GM21526 (cell line): Measurements from ENCODE around the gene CSNK2A2.
A peak's percentile ranks its signal among the peaks of the same experiment; 100 is the strongest.

Experiments used
- ATAC-seq: cut with Tn5 transposase; IDR thresholded peaks from one replicate; pipeline ENCODE4 v1.9.1; 2021; ENCODE audit warnings: moderate library complexity; ENCODE audit not compliant: unreplicated experiment, low FRiP score

CSNK2A2 gene

DNA sequence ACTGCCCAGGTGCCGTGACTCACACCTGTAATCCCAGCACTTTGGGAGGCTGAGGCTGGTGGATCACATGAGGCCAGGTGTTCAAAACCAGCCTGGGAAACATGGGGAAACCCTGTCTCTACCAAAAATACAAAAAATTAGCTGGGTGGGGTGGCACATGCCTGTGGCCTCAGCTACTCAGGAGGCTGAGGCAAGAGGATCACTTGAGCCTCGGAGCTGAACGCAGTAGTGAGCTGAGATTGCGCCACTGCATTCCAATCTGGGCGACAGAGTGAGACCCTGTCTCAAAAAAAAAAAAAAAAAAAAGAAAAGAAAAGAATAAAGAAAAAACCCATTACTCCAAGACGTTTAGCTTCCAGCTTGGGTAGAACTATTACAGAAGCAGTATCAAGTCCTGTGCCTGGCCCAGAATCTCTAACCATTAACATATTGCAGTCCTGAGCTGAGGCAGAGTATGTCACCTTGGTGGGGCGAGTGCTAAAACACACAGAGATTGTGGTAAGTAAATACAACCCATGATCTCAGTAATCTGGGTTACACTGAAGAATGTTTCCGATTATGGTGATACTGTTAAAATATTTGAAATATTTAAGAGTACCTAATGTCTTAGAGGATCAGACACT, 45.5 kb downstream of the CSNK2A2 start:
- no peak for ATAC-seq

DNA sequence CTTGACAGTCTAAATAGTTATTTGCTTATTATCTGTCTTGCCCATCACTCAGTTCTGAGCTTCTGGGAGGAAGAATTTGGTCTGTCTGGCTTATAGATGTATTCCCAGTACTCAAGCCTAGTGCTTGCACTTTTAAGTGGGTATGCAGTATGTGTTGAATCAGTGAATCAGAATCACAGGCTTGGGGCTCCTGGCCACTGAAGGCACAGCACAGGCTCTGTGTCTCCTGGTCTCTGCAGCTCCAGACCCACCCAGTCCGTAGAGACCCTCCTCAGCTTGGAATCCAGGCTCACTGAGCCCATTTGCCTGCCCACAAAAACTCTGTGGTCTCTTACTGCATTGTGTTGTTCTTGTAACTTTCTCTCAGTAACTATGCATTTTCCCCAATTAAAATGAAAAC, 49.4 kb downstream of the CSNK2A2 start:
- no peak for ATAC-seq

DNA sequence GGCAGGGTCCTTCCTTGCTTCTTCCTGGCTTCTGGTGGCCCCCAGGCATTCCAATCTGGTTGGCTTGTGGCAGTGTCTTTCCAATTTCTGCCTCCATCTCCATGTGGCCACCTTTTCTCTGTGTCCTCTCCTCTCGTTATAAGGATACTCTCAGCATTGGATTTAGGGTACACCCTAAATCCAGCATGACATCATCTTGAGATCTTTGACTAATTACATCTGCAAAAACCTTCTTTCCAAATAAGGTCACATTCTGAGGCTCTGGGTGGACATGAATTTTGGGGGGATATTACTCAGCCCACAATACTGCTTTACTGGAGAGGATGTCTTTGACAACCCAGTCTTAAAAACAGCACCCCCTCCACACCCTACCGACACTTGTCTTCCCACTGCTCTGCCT, 49.8 kb downstream of the CSNK2A2 start:
- no peak for ATAC-seq

DNA sequence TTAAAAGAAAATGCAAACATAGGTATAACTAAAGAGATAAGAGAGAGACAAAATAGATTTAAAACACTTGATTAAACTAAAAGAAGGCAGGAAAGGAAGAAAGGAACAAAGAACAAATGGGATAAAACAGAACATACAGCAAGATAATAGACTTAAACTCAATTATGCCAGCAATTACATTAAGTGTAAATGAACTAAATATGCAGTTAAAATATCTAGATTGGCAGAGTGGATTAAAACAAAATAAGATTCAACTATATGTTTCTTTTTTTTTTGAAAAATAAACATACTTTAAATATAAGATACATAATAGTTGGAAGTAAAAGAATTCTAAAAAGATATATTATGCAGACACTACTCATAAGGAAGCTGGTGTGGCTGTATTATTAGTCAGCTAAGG, 59.1 kb downstream of the CSNK2A2 start:
- no peak for ATAC-seq

DNA sequence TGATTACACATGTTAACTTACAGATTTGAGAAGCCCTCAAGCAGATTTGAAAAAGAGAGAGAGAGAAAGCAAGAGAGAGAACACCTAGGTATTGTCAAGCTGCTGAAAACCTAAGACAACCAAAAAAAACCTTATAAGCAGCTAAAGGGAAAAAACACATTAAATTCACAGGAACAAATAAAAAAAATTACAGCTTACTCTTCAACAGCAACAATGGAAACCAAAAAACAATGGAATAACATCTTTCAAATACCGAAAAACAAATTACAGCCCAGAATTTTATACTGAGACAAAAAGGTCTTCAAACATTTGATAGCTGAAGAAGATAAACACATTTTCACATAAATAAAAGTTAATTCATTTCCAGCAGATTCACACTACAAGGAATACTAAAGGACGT, 60.3 kb downstream of the CSNK2A2 start:
- no peak for ATAC-seq

DNA sequence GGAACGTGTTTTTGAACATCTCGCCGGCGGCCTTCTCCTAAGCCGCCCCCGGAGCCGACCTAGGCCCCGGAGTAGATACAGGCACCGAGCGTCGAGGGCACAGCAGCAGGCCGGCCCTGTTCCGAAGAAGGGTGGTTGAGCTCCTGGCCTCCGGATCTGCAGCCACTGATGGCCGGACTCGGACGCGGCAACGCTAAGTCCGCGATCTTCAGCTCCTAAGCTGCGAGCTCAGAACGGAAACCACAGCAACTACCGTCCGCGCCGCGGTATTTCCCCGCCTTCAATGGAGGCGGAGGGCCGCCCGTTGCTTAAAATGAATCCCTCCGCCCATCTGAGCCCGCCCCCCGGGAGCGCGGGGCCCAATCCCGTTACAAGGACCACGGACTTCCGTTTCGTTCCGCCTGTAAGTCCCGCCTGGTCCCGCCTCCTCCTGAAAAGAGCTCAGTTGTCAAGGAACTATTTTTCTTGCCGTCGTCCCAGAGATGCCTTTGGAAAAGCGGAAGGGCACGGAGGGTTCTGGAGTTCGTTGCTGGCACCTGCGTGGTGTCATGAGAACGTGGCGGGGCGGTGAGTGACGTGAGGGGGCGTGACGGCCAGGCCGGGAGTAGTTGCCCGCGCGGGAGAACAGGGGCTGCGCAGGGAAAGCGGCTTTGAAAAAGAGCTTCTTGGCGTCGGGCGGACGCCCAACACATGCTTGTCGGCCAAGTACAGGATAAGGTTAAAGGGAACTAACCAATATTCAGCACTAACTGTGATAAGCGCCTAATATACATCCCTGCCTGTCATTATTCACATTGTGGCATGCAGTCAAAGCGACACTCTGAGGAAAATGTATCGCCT, 68.6 kb downstream of the CSNK2A2 start, which contains the start of gene CFAP20:
Gene CFAP20, minus strand, starts transcription at position 285 of the 840 bp plus-strand sequence. Its CDS starts 266 bp downstream, at position 19.
- ATAC-seq: peak; percentile 78

DNA sequence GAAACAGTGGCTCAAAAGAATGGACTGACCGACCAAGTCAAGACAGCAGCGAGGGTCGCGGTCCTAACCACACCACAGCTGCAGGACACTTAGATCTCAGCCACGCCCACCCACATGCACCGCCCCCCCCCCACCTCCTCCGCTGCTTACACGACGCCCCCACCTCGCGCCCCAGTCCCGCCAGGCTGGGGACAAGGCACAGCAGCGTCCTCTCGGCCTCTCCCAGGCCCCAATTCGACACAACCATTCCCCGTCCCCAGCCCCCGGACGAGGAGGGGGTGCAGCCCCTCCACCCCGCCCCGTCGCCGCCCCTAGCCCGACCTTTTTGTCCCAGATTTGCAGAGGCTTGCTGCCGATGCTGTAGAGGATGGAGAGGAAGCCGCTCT, 69.2 kb downstream of the CSNK2A2 start:
- ATAC-seq: no peak

DNA sequence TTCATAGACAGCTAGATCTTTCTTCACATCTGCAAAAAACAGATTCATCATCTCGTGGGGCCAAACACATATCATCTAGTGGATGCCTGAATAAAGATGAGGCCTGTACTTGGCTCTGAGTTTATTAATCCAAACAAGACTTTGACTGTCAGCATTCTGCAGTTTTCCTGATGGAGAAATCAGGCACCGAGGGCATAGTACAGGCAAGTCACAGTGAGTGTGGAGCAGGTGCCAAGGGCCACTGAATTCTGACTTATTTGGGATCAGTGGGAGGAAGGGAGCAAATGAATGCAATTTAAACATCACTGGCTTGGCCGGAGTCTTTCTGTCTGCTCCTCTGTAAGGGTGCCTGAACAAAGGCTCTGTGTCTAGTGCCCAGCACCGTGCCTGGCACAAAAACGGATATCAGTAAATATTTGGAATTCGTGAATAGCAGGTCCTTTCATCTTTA, 69.7 kb downstream of the CSNK2A2 start:
- ATAC-seq: no peak

DNA sequence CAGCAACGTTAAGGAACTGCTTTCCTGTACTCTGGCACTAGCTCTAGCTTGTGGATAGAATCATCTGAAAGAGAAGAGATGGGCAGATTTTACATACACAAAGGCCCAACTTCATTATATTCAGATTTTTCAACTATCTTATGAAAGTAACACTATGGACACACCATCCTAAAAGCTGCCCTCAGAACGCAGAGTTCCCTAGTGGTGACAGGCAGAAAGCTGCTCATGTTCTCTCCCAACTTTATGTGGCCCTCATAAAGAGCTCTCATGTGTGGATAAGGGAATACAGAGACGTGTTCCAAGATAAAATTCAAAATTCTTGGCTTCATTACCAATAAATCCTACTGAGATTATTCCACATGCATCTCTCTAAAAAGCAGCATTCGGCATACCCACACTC, 70.3 kb downstream of the CSNK2A2 start:
- ATAC-seq: no peak

DNA sequence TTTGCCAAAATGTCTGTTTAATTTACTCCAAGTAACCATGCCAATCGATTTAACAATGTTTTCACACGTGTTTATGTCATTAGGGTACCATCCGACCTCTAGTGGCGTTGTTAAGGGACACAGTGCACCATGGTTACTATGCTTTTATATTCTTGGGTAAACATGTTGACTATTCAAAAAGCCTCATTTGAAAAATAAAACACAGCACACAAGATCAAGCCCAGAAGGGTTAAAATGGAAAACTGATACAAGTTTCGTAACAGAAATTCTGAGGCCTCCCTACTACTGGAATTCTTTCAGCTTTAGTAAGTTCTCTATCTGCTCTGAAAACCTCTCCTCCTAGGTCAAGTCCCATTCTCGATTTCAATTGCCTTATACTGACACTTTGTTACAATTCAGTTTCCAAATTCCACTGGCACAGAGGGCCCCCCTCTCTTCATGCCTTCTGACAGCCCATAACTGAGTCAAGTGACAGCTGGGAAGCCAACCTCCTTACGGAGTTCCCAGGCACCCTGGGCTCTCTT, 70.8 kb downstream of the CSNK2A2 start:
- ATAC-seq: no peak

DNA sequence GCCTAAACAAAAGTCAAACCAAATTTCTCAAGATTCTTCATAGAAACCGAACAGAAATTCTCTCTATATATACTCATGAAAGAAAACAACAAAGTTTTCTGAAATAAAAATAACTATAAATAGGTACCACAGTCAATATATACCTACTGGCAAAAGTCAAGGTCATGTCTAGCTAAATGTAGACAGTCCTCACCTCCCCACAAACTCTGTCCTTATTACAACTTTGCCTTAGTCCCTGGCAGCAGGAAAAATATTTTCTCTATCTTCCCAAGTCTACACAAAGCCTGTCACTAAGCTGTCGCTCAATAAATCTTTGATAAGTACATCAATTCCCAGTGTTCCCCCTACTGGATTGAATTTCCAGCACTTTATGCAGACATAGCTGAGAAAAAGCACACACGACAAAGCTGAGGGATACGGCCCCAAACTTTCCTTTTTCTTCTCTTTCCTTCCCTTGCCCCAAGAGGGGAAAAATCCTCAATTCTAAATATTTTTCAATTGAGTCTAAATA, 71.4 kb downstream of the CSNK2A2 start:
- ATAC-seq: no peak

DNA sequence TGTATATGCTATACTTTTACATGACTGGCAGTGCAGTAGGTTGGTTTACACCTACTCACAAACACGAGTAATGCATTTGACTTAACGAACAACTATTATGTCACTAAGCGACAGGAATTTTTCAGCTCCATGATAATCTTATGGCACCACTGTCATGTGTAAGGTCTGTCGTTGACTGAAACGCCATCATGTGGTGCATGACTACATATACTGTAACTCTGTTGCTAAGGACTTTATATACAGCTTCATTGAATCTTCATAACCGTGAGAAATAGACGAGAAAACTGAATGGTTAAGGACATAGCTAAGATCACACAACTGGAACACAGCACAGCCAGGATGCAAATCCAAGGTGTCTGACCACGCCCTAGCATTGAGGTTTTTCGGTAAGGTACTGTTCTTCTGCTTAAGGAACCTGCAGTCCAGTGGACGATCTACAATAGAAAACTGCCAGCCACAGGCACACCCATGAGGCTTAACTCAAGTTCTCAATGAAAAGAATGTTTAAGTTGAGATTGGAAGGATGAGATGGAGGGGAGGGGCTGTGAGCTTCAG, 72.0 kb downstream of the CSNK2A2 start:
- no peak for ATAC-seq

DNA sequence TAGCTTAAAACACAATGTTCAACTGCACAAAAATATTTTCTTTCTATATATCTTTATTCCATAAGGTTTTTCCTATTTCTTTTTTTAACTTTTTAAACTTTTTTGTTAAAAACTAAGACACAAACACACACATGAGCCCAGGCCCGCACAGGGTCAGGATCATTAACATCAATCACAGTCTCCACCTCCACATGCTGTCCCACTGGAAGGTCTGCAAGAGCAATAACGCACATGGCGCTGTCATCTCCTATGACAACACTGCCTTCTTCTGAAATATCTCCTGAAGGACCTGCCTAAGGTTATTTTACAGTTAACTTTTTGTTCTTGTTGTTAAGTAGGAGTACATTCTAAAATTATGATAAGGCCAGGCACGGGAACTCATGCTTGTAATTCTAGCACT, 72.9 kb downstream of the CSNK2A2 start:
- ATAC-seq: no peak

DNA sequence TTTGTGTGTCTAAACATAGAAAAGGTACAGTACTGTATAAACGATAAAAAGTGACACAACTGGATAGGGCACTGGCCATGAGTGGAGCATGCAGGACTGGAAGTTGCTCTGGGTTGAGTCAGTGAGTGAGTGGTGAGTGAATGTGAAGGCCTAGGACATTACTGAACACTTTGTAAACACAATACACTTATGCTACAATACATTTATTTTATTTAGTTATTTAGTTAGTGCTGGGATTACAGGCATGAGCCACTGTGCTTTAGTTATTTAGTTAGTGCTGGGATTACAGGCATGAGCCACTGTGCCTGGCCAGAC, 73.3 kb downstream of the CSNK2A2 start:
- ATAC-seq: no peak

DNA sequence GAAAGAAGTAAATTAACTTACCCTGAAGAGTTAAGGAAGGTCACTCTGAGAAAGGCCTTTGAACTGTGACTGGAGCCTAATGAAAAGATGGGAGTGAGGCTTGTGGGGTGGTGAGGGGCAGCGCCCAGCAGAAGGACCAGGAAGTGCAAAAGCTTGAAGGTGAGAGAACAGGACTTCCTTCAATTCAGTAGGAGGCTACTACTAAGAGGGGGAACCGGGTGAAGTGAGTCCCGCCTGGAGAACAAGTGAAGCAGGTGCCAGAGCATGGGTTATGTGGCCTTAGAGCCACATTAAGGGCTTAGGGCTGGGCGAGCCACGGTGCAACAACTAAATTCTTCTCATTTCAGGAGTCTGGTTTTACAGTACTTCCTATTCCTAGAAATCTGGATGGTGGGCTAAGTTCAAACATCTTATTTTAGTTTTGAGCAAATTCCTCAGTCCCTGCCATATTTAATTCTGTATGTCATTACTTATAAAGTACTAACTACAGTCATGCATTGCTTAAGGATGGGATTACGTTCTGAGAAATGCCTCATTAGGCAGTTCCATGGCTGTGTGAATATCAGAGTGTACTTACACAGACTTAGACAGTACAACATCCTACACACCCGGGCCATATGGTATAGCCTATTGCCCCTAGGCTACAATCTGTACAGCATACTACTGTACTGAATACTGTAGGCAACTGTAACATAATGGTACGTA, 73.9 kb downstream of the CSNK2A2 start:
- ATAC-seq: no peak

DNA sequence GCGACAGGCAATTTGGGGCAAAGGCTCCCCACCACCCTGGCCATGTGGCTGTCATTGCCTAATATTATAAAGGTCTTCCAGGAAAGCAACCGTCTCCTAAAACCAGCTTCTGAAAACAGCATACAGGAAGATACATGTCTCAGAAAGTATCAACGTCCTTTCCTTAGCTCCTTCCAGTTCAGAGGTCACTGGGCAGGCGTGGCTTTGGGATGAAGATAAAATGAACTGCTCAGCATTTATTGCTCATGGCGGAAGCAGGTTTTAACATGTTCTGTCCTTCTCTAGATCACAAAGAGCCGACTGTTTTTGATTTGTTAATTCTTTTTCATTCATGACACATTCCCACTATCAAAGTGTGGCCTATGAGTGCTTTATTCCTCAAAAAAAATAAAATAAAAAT, 76.8 kb downstream of the CSNK2A2 start:
- no peak for ATAC-seq

DNA sequence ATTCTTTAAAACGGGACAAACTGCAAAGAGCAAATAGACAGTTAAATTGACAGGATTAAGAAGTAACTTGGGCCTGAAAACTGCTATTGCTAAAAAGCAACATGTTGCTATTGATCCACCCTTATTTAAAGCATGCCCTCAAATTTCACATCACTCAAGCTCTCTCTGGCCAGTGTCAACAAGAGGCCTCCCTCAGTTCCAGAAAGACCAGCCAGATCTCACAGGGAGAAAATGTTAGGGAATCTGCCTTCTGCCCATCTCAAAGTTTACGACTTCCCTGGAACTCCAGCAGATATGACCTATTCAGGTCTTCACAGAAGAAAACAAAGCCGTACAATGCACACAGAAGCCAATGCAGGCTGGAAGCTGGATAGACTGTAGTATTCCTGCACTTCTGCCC, 77.7 kb downstream of the CSNK2A2 start:
- no peak for ATAC-seq

DNA sequence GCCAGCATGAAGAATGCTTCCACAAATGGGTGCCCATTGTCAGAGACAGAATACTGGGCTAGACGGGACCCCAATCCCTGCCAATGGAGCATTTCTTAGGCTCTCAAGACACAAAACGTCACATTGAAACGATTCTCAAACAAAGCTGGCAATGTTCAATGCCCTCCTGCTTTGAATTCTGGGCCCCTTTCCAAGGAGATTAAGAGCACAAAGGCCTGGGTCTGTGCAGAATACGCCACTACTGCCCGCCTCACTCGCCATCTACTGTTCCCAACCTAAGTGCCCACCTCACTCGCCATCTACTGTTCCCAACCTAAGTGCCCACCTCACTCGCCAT, 78.4 kb downstream of the CSNK2A2 start:
- ATAC-seq: no peak

DNA sequence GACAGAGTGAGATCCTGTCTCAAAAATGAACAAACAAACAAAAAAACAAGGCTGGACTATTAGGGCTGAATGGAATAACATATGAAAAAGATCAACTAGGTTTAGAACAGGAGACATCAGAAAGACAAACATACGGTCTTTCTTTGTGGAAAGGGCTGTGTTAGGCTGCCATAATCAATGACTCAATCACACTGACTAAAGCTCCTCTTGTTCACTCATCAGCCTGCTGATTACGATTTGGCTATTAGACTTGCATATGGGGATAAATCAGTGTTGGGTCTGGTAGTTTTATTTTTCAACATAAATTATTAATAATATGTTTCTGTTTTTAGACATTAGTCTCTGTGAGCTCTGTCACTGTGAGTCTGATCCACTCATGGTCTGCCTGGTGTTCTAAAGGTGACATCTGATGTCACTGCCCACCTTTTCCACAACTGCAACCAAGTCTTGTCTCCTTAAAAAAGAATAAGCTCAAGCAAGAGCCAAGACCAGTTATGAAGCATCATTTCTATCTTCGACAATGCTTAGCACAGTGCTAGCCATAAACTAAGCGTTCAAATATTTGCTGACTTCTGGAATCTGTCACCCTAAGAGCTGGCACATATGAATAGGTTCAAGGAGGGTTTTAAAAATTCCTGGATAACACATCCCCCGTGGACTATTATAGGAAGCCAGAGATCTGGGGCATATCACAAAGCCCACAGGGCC, 79.0 kb downstream of the CSNK2A2 start:
- ATAC-seq: no peak

DNA sequence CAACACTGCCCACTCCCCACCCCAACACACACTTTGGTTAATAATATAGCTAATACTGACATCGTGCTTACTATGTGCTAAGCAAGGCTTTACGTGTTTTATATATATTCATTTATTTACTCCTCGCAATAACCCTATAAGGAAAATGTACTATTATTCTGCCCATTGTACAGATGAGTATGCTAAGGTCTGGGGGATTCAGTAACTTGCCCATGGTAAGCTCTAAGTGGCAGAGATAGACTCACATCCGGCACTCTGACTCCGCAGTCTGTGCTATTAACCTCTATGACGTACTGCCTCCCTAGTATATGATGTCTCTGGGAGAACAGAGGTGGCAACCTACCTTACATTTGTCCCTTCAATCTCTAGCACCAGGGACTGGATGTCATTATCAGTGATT, 81.4 kb downstream of the CSNK2A2 start:
- no peak for ATAC-seq
